ENCODE measurements around the gene GUCY2F.

The GUCY2F gene

DNA sequence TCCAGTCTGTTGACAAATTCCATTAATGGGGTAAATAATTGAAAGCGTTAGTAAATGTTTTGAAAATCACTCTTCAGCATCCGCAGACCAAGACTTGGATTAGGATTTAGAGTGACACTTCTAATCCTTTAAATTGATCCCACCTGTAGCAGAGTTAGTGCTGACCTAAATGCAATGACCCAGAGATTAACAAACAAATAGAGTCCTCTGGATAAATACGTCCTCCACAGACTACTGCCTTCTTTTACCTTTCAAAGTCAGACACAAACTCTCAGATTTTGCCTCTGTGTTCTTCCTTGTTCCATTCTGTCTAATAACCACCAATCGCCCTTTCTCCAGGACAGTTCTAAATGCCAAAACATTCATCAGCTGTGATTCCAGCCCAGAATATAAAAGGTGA, at the start of gene GUCY2F:
Gene GUCY2F, minus strand, starts transcription at position 101 of the 400 bp plus-strand sequence. CDS start 6,150 bp downstream, outside the sequence.
- no peak for DNase-seq

DNA sequence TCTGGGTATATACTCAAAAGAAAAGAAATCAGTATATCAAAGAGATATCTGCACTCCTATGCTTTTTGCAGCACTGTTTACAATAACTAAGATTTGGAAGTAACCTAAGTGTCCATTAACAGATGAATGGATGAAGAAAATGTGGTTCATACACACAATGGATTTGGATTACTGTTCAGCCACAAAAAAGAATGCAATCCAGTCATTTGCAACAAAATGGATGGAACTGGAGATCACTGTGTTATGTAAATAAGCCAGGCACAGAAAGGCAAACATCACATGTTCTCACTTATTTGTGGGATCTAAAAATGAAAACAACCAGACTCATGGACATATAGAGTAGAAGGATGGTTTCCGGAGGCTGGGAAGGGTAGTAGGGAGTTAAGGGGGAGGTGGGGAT, 37.1 kb upstream of the GUCY2F start:
- DNase-seq, result no peak

DNA sequence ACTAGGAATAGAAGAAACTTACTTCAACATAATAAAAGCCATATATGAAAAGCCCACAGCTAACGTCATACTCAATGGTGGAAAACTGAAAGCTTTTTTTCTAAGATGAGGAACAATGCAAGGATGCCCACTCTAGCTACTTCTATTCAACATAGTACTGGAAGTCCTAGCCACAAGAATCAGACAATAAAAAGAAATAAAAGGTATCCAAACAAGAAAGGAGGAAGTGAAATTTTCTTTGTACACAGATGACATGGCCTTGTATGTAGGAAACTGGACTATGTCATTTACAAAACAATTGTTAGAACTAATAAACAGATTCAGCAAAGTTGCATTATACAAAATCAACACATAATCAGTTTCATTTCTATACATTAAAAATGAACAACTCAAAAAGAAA, 29.2 kb upstream of the GUCY2F start:
- DNase-seq, result no peak

DNA sequence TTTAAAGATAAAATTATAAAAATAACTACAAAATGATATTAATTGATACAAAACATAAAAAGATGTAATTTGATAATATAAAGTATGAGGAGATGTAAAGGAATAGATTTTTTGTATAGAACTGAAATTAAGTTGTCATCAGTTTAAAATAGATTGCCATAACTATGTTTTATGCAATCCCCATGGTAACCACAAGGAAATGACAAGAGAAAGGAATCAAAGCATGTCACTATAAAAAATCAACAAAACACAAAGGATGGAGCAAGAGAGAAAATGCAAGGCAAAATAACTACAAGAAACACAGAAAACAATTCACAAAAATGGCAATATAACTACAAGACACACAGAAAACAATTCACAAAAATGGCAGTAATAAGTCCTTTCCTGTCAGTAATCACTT, 27.0 kb upstream of the GUCY2F start:
- no peak for DNase-seq

DNA sequence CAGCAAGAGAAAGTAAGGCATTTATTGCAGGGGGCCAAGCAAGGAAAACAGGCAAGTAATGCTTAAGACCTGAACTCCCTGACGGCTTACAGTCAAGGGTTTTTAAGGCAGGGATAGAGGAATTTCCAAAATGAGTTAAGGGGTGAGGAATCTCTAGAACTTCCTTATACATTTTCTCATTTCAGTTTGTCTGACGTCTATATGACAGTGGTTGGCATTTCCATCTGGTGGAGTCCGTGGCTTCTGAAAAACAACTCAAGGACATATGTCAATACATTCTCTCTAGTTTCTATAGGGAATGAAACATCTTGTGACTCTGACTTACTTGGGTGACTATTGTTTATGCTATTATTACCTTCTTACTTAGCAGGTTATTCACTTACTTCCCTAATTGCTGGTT, 19.3 kb upstream of the GUCY2F start:
- no peak for DNase-seq

DNA sequence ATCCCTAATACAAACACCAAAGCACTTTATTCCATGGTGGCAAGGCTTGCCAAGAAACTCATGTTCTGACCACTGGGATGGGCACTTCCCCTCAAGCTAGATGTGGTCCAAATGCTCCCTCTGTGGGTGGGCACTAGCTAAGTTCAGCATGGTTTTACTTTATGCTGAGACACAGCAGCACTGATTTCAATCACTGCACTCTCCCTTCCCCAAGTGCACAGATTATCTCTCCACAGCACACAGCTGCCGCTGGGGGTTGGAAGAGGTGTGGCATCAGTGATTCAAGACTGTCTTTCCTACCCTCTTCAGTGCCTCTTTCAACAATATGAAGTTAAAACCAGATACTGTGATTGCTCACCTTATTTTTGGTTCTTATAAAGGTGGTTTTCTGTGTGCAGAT, 16.5 kb upstream of the GUCY2F start:
- DNase-seq, result no peak

DNA sequence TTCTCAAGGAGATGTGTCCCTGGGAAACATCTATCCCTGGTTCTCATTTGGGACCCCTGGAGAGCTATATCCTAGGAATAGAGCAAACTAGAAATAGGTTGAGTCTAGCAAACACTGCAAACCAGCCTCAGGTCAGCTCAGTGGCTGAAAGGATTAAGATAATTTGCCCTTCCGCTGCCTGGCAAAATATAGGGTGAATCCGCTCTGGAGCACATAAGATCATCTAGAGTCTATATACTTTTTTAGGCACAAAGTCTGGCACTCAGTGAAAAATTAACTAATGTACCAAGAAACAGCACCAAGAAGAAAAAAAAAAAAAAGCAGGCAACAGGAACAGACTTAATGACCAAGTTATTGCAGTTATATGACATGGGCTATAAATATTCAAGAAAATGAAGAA, 7.3 kb upstream of the GUCY2F start:
- DNase-seq, result no peak

DNA sequence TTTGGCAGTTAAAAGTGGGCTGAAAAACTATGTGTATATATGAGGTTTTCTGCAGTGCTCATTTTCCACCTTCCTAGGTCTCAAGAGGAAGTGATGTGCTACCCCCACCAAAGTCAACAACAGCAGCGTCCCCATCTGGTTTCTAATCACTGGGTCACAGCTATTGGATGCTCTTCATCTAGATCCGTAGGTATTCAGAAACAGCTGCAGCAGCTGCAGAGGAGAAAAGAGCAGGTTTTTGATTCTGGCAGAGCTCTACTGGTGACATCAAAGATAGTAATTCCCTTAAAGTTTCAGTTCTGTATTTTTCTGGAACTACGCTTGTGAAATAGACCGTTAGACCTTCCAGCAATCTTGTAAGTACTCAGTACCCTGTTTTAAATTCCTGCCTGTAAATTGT, 5.8 kb upstream of the GUCY2F start:
- DNase-seq, result no peak

DNA sequence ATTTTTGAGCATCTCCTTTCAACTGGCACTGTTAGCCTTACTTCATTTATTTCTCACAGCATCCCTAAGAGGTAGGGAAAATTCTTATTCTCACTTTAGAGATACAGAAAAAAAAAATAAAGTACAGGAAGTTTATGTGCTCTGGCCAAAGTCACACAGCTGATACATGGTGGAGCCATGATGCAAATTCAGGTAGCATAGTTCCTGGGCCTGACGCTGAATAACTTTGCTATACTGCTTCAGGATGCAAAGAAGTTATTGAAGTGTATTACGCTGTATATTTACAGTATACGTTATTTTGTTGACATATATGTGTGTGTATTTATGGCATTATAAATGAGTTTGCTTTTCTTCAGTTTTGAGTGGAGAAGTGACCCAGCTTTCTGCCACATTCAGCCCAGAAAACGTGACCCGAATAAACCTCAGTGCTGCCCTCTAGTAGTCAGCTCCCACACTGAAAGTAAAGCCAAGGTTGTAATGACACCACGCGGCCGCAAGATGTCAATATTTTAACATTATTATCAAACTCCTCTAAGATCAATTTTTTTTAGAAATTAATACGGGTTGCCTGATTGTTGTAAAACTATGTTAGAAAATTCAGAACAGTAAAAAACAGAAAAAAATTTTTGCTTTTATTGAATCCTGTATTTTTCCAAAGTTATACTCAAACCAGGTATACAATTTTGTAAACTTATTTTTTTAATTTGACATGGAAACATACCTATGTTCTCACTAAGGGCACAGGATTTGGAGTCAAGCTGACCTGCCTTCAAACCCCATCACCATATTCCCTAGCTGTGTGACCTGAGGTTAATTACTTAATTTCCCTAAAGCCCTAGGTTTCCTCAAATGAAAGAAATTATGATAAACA, 3.8 kb upstream of the GUCY2F start:
- peak; percentile 25 to 29 for DNase-seq

DNA sequence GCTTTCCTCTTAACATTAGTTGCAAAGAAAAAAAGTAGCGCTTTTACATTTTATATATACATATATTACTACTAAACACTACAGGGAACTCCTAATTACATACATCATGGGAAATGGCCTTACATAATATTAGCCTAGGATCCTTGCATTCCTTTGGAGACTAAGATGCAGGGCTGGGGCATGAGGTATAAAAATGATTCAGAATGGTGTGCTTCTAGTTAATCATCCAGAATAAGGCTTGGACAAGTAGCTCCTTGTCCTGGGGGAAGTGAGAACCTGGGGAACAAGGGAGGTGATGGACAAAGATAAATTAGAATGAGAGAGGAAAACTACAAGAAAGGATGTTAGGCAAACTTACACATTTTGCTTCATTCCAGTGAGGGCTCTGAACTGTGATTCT, 3.0 kb upstream of the GUCY2F start:
- DNase-seq, result no peak

DNA sequence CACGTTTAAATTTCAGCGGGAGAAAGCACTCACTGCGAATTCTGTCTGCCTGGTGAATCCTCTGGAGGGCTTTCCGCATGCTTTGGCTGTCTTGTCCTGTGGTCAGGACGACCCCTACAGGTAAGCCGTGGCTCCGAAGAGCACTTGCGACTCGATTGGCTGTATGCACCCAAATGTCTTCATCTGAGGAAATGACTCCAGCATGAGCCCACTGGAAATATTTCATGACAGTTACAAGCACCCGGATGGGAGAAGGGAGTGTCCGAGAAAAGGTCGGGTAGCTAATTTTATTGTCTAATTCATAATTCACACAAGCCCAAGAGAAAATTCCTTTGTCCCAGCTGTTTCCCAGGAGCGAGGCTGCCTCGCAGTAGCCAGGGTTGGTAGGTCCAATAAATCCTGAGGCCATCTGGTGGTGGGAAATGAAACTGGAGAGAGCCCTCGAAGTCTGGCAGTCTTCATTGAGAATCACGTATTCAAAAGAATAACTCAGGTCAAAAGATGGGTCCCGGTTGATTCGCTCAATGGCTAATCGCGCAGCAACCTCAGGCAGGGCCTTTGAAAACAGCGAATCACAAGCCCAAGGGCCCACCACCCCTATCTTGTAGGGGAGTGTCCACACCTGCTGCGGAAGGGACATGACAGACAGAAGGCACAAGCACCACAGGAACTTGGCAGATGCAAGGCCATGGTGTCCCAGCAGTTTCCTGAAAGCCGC, 6.6 kb downstream of the GUCY2F start:
- DNase-seq, result peak; percentile 19 to 40

DNA sequence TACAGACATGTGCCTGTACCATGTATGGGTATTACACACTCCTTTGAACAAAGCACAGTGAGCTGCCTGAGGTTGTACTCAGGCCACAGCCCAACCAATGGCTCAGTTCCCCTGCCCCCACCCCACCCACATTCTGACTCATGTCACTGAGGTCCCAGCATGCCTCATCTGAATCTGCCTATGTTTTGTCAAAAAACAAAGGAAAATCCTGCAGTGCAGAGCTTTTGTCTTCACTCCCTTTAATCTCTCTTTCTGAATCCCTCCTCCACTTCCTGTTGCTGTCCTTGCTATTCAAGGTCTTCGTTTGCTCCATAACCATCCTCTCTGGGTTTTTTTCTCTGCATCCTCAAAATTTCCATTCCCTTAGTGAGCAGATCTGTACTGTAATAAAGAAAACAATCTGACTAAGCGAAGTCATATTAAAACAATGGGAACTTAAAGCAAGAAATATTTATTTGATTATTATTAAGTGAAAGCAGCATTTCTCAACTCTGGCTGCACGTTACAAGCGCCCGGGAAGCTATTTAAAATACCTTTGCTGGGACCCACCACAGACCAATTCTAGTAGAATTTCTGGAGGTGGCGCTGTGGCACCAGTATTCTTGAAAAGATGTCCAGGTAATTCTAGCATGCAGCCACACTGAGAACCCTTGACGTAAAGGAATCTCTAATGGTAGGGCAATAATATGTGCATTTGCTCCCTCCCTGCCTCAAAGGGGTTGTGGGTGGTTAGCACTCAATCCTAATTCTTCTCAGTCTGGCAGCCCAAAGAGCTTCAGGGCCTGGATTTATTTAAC, 8.7 kb downstream of the GUCY2F start:
- DNase-seq, result peak in 1 of 2 experiments; percentile 9

DNA sequence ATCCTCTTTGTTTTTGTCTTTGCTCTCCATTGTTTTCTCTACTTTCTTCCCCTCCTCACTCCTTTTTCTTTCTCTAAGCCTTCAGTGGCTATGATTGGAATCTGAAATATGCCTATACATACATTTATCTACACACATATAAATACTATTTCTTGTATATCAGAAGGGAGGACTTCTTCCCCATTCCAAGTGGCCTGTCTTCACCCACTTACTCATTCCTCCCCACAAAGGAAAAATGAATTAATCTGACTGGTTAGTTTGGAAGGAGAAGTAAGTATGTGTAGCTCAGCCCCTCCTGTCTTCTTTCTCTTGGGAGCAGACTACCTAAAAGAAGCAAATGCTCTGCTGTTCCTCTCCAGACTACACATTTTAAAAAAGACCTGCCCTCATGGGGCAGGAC, 17.7 kb downstream of the GUCY2F start:
- no peak for DNase-seq

DNA sequence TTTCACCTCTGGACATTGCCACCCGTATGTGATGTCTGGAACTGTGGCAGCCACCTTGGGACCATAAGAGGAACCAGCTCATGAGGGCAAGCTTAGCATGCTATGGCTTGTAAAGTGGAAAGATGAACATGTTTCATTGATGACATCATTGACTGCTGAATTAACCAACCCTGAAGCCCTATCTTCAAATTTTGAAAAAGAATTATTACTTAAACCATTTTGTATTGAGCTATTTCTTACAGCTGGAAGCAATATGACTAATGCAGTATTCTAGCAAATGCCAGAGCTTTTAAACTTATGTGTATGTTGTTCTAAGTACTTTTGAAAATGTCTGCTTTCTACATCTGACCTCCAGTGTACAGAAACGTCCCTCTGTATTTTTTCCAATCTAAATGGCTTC, 18.1 kb downstream of the GUCY2F start:
- DNase-seq, result no peak

DNA sequence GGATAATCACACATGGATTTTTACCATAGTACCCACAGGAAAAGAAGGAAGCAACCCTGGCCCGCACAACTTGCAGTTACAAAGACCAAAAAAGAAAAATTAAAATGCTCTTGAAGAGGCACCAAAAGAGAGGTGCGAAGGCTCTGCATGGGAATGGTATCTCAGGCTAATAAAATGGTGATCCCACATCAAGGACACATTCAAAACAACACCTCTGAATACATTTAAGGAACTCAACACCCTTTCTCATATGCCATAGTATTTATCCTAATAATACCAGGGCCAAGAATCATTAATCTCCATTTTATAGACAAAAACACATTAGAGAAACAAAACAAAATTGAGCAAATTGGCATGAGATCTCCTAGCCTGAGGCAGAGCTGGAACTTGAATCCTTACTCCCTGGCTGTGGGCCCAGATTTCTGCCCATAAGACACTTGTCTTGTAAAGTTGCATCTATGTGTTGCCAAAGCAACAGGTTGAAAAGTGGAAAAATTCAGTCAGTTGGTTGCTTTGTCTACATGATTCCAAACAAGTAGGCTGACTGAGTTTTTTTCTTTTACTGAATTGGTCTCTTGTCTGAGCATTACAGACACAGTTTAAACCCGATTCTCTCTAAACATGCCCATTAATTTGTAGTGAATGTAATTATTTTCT, 33.5 kb downstream of the GUCY2F start:
- DNase-seq, result no peak

DNA sequence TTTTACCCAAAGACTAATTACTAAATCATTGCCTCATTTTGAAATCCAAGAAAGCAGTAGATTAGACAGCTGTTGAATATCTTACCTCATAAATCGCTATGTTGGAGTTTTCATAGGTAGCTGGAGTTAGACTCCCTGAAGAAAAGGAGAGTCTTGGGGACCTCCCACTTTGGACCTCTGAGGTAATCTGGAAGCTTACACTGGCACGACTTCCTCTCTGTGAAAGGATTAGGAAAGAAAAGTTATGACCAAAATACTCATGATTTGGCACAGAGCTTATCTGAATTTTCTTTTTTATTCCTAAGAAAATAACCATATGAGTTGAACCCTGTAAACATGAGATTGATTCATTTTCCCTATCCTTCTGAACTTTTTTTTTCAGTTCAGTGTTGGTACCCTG, 40.6 kb downstream of the GUCY2F start:
- DNase-seq, result no peak

DNA sequence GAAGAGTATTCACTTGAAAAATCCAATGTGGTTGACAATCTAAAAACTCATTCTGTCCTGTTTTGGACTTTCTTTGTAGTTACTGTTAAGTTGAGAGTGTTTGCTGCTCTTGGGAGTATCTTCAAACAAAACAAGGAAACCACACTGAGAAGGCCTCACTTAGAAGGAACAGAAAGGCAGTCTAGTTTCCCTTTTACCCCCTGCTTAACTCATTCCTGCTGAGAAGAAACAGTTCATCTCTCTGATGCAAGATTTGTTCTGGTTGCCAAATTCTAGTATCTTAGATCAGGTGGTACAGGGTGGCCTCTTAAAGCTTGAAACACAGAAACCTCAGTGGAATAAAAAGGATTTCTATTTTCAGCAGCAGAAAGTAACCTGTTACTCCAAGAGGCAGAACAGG, 41.4 kb downstream of the GUCY2F start:
- DNase-seq, result no peak

DNA sequence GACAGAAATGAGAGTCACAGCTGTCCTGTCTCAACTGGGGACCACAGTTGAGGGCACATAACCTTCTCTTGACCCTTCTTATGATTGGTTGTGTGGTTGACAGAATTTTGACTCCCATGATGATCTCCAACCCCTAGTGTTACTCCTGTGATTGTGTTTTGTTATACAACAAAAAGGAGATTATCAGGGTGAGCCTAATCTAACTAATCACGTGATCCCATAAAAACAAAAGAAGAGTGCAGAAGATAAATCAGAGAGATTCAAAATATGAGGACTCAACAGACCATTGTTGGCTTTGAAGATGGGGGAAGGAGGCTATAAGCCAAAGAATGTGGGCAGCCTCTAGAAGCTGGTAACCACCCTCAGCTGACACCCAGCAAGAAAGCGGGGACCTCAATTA, 72.7 kb downstream of the GUCY2F start:
- no peak for DNase-seq

DNA sequence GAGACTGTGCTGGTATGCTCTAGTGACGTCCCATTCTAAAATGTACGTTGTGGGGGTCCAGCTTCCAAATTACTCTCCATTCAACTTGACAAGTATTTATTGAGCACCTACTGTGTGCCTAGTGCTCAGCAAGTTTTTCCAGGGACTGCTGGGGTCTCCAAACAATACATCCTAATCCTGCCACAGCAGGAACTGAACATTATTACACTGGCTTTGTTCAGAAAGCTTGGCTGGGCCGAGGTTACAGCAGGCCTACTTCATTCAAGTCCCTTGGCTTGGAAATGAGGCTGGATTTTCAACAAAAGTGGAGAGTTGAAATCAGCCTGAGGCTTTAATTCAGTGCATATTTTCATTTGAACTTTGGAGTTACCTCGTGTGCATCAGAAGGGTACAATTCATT, 78.0 kb downstream of the GUCY2F start:
- DNase-seq, result no peak

DNA sequence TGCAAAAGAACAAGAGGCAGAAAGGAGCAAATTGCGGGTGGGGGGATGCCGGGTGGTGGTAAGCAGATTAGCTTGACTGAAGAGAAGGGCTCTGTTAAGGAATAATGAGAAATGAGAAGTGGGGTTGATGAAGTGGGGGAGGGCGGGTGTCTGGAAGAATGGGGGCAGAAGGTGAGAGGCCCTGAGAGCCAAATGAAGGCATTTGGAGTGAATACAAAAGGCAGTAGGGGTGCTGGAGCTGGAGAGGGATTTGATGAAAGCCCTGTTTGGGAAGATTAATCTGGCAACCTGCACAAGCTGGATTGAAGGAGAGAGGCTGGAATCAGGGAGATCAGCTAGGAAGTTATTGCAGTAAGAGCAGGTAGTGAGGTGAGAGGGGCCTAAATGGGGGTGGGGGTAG, 82.1 kb downstream of the GUCY2F start:
- no peak for DNase-seq

DNA sequence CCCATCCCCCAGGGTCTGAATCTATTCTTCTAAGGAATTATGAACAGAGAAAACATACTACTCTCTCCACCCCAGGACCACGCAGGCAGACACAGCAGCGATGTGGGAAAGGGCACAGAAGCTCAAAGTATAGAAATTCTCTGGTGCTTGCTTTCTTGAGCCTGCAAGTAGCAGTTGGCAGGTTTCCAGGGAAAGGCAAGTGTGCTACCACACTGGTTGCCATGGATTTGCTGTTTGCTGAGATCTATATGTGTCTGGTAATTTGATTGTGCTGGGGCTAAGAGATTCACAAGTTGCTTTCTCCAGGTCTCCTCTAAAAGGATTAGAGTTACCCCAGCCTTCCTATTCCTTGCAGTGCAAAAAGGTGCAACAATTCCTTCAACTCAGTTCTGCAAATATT, 83.1 kb downstream of the GUCY2F start:
- no peak for DNase-seq

DNA sequence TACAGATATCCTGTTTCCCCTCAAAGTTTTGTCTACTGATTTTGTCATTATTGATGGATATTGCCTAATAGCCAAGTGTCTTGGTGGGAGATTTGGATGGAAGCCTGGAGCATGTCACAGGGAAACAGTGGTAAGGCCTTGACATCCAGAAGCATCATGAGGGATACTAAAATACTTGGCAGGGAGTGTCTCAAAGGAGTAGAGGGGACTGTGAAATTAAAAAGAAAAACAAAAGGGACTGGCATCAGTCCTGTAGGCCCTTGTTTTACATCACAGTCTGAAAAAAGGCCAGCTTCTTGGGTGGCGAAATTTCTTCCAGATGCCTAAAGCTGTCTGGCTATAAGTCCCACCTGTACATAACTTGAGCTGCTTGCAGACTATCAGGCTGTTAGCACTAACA, 83.8 kb downstream of the GUCY2F start:
- DNase-seq, result no peak

DNA sequence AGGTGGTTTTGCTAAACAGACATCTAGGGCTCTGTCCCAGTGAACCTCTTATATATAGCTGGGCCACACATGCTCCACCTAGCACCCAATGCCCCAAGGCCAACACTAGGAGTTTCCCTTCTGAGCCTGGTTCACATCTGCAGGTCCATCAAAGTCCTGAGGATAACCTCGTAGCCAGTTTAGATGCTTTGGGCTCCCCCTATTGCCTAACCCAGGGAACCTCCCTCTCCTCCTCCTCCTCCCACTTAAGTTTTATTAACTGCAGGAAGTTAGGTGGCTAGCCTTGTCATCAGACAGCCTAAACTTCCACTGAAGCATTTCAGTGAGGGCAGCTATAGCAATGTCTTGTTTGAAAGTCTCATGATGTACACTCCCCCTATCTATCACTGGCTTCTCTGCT, 88.0 kb downstream of the GUCY2F start:
- DNase-seq, result no peak
